ENCODE measurements around the gene FHOD3.

The FHOD3 gene

DNA sequence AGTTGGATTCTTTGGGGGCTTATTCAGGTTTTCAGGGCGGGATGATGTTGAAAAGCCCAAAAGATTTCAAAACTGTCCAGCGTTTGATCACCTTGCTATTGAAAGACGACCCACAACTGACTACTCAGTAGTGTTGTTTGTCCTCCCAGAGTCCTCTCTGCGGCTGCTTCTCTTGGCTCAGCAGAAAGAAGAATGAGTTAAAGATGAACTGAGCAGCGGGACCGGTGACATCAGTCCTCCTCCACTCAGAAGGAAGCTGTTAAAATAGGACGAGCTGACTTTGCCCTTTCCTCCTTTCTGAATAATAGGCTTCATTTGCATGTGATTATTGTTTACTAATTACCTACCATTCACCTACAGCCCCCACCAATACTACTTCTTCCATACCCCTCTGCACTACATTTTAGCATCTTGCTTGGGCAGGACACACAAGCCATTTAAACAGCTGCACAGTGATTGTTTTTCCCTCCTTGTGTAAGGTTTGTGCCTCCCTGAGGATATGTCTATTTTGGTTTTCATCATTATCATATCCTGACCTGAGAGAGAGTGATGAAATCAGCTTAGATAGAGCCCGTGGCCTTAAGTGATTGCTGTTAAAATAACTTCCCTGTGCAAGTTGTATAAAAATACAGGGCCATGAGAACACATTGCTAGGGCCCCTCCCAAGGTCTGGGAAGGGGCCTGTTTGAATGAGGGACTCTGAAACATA is 261.8 kb downstream of the FHOD3 start:
- DNase-seq: no peak

DNA sequence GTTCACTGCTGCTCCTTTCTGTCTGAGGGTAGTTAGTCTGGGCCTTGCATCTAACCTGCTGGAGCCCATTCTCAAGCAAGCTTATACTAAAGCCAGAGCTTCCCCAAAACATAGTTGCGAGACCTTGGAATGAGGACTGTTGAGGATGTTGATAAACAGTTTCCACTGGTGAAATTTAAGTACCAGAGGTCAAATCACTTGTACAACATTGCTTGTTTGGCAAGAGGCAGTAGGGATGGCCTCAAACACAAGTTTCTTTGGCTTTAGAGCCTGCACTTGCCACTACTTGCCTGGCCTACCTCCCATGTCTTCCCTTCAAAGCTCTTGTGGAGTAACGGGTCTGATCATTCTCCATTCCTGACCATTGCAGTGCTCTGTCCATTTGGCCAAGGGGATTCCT is 262.7 kb downstream of the FHOD3 start:
- DNase-seq: no peak

DNA sequence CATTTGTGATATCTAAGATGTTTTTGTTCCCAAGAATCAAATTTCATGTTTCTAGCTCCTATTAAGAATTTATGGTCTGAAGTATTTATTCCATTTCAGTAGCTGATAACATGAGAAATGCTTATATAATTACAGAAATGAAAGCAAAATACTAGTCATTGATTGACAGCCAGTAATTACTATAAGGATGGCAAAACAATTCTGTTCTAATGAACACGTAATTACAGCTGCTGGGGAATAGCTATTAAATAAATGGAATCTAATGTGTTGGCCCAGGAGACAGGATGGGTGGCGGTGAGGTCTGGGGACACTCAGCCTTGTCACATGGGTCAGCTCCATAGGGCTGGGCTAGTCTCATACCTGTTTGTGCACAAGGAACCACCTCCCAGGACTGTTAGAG is 263.5 kb downstream of the FHOD3 start:
- DNase-seq: no peak

DNA sequence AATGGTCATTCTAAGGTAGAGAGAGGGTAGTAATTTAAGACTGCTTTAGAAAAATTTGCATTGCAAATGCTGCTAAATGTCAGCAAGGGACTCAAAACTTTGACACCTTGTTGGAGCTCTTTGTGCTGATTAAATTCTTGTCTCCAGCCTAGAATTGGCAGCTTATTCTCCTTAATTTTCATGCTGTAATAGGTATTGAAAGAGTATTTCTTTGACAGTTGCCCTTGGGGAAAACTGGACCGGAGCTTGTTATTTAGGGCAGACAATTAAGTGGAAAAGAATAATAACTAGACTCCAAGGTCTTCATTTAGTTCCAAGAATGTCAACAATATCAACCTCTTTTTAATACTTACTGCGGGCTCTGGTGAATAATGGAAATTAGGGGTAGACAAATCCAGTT is 267.3 kb downstream of the FHOD3 start:
- DNase-seq: no peak

DNA sequence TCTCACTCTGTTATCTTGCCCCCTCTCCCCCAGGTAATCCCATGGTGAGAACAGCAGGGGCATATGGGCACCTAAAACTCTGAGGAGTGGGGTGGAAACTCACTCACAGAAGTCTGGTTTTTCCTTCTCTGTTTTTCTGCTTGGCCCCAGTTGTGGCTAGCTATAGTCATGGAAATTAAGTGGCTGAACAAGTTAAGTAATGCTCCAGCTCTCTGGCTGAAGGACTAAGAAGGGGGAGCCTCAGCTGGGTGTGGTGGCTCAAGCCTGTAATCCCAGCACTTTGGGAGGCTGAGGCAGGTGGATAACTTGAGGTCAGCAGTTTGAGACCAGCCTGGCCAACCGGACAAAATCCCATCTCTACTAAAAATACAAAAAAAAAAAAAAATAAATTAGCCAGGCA is 270.3 kb downstream of the FHOD3 start:
- no peak for DNase-seq

DNA sequence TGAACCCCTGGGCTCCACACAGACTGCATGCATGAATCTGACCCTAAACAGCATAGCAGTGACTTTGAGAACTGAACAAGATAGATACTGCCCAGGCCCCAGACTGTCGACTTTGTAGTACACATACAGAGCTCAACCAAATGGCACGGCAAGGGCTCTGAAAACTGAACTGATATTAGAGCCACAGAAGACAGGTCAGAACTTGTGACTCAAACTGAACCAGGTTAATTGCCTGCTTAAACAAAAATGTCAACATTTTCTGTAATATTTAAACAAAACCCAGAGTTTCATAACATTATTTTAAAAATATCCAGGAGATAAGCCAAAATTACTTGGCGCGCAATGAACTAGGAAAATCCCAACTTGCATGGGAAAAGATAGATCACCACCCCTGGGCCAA is 271.0 kb downstream of the FHOD3 start:
- no peak for DNase-seq

DNA sequence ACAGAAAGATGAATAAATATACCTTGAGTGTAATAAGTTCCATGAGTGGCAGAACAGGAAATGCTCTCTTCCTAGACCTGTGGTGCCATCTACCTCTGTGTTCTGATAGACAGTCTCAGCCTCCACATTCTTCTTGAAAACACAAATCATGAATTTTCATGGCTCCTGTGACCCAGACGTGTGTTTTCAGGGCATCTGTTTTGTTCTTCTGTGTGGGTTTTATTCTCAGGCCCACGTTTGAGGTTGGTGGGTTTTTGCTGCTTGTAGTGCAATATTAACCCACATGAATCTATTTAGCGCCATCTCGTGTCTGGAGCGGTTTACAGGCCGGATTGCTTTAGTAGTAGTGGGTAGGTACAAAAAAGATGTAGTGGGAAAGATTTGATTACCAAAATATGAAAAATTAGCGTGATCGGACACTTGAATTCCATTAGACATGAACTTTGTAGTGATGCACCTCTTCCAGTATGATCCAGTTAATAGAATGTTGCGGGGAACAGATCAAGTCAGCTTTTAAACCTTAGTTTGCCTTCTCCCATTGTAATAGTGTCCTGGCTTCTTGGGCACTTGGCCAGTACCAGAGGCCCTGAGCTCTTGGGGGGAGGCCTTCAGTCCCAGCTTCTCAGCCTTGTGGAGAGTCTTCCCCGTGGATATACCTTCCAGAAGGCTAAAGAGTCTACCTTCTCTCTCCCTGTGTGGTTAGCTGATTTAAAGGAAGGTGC is 274.8 kb downstream of the FHOD3 start:
- peak in 3 of 14 donors; percentile 4 to 33 (median 24) for DNase-seq

DNA sequence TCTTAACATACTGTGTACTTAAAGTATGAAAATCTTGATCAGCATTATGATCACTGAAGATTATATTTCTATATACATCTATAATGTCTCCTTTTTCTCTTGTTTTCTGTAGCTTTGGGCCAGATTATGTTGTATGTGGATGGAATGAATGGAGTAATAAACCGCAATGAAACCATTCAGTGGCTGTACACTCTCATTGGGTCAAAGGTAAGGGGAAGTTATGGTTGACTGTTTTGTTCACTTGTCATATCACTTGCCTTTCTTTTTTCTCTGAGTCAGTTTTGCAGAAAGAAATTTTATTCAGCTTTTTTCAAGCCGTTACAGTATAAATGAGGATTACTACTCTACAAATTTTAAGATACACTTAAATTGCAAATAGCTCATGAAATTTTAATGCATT is 278.8 kb downstream of the FHOD3 start:
- no peak for DNase-seq

DNA sequence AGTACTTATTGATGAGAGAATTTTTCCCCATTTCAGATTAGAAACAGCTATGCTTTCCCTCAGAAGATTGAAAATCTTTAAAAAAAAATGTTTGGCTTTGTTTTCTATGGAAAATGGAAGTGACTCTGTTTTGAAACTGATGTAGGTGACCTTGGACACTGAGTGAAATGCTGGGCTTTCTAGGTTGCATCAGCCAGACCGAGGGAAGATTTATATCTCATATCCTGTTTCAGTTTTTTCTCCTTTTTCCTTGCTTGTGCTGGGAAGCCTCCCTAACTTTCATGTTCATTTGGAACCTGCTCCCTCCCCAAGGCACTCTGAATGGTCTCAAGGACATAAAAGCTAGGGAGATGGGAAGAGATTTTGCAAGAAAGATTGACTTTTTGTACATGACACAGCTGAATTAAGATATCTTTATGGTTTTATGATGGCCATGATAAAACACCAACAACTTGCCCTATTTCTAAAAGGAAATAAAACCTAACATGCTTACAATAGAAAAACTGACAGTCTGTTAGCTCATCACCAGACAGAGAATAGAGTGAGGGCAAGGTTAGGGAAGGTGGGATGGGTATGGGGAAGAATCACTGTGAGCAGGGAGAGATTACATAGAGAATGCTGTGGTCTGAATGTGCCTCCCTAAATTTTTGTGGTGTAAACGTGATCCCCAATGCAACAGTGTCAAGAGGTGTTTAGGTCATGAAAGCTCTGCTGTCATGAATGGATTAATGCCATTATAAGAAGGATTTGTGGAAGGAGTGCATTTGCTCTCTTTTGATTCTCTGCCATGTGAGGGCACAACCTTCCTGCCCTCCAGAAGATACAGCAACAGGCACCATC is 281.6 kb downstream of the FHOD3 start:
- DNase-seq: no peak

DNA sequence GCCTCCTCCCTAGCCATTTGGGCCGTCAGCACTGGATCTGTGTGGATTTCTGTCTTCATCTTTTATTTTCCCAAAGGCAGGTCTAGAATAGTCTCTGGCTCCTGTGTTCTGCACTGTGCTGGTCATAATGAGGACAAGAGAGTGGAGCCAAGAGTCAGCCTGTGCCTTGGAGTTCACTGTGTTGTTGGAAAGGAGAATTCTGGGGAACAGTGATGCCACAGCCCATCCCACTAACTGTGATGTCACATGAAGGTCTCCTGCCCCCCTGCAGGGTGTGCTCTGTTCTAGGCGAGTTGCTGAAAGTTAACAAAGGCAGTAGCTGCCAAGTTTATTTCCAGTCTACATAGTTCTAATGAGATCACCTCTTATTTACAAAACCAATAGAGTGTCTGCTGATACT is 282.8 kb downstream of the FHOD3 start:
- peak in 4 of 14 donors; percentile 16 to 35 (median 27) for DNase-seq

DNA sequence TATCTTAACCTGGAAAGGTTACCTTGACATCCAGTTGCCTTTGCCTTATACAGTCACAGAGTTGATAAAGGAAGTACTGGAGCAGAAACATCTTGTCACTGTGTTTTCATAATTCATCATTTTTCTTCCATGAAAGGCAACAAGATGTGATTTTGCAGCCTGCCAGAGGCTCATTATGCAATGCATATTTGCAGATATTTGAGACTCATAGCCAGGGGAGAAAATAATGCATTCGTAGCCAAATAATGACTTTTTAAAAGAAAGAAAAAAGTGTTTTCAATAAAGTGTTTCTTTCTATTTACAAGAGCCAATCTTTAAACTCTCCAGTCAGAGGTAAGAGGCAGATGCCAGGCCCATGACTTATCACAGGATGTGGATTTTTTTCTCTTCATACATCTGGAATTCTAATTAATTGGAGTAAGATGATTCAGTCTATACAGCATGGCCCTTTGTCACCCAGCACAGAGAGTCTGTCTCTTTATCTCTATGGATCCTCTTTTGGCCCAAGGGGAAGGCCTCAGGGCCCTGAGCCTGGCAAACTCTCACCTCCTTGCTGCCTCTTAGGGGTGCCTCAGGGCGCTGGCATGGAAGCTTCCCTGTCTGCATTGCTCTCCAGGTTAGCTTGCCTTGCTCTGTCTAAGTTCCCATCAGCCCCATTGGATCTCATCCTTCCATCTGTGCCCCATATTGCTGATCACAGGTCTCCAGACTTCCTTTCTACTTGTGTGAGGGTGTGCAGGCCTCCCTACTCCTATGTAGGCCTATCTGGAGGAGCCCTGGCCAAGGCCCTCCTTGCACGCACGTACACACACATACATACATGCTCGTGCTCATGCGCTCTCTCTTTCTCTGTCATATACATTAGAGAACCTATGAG is 283.6 kb downstream of the FHOD3 start:
- no peak for DNase-seq

DNA sequence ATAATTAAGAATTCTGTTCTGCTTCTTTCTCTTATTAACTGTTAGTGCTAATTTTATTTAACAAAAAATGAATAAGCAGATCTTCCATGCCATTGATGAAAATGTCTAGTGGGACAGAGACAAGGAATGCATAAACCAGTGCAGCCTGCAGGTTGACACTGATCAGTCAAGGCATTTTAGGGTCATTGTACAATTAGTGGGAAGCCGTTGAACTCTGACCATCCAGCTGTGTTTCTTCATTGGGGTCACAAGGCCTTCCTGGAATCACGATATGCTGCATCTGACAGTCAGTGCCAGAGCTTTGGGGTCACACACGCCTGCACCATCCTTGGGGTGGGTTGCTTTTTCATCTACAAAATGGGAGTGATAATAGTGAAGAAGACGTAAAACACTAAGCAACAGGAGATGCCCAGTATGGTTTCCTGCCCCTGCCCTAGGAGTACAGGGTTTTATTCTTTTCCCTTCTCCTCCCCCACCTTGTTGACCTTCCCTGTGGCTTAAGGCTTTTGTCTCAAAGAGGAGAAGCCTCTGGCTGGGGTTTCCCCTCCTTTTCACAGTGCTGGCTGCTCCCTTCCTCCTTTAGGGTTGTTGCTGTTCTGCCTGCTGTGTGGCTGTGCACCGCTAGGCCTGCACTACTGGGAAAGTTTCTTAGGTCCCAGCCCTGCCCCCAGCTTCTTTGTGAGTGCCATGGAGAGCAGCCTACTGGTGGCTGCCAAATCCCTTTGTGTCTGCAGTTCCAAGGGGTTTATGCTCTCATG is 285.7 kb downstream of the FHOD3 start:
- no peak for DNase-seq

DNA sequence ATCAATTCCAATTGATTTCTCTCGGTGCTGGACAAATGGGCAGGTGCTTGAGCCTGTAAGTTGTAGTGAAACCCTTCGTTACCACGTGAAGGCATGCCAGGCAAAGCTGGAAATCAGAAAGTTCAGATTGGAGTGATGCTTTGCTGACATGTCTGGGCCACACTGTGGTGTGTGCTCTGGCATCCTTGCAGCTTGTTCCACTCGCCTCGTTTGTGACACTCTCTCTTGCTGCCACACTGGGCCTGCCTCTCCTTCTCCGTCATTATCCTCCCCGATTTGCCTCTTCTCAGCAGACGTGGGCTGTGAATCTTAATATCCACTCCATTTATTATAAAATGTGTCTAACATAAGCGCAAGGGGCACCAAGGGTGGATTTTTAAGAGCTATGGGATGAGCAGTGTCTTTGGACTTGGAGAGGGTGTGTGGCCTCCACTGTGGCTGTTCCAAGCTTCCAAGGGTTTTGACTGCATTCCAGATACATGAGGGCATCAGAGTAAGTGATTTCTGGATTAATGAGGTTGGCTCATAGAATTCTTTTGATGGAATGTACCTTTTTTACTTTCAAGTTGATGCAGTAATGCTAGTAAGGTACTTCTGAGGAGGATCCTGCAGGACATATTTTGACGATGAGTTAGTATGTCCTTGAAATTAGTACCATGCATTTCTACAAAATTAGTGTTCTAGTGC is 292.5 kb downstream of the FHOD3 start:
- no peak for DNase-seq

DNA sequence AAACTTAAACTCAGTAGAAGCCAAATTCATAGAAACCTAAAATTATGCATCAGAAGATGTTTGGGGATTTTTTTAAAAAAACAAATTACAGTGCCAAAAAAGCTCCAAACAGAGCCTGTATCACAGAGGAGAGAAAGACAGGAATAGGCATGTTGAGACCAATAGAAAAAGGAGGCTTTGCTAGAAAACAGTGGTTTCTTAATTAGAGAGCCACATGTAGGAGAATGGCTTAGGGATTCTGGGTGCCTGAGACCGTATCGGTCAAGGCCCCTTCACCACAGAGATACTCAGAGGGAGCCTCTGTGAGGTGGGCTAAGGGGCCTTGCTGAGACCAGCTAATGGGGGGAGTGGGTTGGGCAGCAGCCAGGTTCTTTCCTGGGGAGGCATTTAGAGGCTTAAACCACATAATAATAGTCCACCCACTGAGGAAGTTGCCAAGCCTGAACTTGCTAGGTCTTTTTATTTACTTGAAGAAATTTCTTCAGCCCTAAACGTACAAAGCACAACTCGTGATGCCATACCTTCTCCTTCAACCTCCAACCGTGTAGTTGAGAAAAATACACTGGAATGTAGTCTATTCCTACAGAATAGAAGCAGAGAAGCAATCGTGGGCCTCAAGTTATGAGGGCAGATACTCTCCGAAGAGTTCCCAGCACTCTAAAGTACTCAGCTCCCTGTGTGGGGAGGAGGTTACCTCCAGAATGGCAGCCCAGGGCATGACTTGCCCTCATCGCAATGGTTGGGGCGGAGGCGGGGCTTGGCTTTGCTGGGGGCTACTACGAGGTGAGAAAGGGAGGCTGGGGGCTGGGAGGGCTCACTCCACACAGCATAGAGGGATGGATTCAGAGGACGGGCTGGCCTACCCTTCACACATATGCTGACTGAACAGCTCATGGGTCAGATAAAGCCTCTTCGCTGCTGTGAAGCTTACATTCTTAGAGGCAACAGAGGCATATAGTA is 293.4 kb downstream of the FHOD3 start:
- DNase-seq: no peak

DNA sequence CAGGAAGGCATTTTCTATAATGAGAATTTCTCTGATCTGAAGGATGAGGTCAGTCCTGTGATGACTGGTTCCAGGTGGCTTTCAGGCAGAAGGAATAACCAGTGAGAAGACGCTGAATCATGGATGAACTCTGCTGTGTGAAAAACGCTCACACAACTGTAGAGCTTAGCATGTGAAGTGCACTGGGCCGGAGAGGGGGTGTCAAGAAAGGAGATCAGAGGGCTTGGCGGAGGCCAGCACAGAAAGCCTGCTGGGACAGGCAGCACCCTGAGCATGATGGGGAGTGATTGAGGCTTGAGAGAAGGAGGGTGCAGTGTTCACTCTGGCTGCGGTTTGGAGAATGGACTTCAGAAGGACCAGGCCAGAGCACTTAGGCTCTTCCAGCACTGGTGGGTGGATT is 294.8 kb downstream of the FHOD3 start:
- no peak for DNase-seq

DNA sequence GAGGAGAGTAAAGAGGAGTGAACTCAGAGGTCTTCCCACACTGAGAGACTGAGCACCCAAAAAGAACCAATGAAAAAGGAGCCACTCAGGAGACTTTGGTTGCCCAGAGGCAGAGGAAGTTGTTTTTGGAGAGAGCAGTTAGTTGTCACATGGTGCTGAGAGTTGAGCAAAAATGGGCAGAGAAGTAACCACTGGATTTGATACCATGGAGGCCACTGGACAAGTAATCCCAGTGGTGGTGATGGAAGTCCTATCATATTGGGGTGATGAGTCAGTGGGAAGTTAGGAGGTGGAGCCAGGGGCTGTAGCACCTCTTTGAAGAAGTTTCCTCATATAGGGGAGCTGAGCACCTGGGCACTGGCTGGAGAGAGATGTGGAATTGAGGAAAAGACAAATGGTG is 295.5 kb downstream of the FHOD3 start:
- no peak for DNase-seq

DNA sequence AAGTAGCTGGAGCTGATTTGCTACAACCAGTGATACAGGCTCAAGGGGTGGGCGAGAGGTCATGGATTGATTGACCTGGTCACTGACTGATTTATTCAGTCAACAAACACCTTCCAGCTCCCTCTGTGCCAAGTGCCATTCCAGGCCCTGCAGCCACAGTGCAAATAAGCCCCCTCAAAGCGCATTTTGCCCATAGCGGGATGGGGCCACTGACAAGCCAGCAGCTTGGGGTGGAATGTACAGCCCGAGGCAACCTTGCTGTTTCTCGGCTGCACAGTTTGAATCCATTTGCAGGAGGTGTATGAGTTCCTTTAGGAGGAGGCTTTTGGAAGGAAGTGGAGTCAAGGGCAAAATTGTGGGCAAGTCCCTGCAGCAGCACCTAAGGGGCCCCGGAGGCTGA is 296.1 kb downstream of the FHOD3 start:
- no peak for DNase-seq

DNA sequence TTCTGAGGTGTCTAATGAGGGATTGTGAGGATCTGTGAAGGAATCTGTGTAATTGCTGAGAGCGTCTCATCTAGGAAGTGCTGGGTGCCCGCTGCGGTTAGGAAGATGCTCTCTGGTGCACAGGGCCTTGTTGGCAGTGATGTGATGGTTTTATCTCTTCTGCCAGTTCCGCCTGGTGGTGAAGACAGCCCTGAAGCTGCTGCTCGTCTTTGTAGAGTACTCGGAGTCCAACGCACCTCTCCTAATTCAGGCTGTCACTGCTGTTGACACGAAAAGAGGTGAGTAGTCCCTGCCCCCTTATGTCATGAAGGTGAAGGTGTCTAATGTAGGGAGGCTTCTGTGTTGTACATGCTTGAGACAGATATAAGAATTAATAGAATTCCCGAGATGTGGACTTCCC is 297.1 kb downstream of the FHOD3 start:
- DNase-seq: no peak

DNA sequence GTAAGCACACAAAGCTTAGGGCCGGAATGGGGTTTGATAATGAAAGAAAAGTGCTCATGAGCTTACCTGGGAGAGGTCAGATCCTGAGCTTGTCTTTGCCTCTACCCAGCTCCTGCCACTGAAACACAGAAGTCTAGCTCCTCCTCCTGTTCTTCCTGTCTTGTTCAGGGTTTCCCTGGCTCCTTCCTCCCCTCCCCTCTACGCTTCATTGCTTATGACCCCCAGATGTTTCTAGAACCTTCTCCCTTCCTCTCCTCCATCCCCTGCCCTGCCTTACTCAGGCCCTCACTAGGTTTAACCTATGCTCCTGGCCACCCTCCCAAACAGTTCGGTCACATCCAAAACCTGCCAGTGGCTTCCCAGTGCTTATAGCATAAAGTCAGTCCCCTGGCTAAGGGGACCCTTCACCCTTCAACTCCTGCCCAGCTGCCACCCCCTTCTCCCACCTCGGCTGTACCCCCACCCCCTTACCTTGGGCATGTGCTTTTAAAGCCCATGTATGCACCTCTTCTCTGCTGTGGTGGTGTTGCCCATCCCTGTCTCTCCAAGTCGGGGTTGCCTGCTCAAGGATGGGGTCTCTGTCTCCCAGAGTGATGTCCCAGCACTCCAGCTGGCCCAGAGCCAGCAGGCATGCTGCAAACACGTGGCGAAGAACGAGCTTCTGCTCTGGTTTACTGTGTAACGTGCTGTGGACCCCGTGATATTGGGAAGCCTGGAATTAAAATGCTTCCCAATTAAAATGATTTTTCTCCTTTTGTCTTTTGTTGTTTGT is 297.7 kb downstream of the FHOD3 start:
- no peak for DNase-seq
